Stimulated activated CD8-positive, alpha-beta memory T cell treated with anti-CD3 and anti-CD28 coated beads, Interleukin-2, amount 100 ng/mL, for 48 hours (primary cell): ENCODE data around the gene TRAIP.
"Not testable (repeated sequence)": the region's sequence is repeated elsewhere in the genome, so short reads cannot be mapped to it uniquely, and the experiment has no call there.

Experiments
- DNase-seq, 2 donors: peaks; one replicate each; pipeline ENCODE4 v3.0.0-alpha.2; 2020; ENCODE audit warnings: low read depth in 2 of 2

TRAIP gene

GRCh38 chr3:49792371-49793150, 63.8 kb downstream of the TRAIP start:
- no peak for DNase-seq

DNA sequence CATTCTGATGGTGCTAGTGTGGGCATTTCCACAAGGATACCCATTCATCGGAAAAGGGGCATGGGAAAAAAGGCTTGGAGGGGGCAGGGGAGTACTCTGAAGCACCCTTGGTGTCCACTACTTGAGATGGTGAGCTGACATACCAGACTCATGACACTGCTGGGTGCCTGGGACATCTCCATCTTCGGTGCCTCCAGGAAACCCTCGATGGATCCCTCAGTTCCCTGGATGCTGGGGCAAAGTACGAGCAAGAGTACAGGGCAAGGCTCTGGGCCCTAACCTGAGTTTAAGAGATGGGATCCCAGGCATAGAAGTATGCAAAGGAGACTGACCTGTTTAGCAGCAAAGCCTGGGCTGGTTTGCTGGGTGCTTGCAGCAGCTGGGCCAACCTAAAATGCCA, 64.8 kb downstream of the TRAIP start:
- DNase-seq = no peak

DNA sequence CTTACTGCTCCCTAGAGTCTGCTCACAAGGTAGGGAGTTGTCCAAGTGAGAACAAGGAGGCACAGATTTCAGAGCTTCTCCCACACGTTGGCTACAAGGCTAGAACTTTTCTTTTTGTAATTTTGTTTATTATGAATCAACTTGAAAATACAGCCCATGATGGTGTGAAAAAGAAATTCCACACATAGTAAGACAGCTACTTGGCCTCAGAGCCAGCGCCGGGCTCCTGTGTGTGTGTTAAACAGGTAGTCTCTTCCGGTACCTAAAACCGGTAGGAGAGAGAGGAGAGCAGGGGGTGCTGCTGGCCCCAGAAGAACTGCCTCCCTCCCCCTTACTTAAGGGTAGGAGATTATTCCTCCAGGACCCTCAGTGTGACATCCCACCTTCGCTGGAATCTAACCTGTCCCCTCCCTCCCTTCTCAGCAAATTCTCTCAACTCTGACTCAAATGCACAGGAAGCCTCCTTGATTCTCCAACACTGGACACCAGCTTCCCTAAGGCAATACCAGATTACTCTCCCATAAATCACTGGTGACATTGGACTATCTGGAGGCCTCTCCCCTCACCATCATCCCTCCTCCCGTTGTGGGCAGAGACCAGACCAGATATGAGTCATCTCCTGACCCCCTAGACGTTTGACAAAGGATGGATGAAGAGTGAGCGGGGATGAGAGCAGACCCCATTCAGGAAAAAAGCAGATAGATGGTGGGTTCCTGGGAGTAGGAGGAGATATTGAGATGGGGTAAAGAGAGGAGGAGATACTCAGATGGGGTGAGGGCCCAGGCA, 65.5 kb downstream of the TRAIP start:
- DNase-seq = no peak

DNA sequence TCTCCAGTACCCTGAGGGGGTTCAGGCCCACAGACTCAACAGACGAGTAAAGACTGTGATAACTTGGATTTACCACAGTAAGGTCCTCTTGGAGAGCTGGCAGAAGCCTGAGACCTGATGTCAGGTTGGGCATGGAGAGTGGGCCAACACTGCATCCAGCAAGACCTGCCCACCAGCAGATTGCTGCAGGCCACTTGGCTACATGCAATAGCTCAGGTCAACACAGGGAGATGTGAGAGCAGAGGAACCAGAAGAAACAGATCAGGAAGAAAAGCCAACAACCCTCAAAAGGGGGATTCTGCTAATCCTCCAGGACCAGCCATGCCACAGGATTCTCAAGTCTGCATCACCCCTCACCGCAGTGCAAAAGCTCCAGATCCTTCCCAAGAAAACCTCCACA, 68.3 kb downstream of the TRAIP start:
- DNase-seq = no peak

GRCh38 chr3:49787536-49787935, 68.8 kb downstream of the TRAIP start:
- DNase-seq = no peak

- no peak for DNase-seq
Observed at GRCh38 chr3:49787182-49787464, 69.2 kb downstream of the TRAIP start.

DNA sequence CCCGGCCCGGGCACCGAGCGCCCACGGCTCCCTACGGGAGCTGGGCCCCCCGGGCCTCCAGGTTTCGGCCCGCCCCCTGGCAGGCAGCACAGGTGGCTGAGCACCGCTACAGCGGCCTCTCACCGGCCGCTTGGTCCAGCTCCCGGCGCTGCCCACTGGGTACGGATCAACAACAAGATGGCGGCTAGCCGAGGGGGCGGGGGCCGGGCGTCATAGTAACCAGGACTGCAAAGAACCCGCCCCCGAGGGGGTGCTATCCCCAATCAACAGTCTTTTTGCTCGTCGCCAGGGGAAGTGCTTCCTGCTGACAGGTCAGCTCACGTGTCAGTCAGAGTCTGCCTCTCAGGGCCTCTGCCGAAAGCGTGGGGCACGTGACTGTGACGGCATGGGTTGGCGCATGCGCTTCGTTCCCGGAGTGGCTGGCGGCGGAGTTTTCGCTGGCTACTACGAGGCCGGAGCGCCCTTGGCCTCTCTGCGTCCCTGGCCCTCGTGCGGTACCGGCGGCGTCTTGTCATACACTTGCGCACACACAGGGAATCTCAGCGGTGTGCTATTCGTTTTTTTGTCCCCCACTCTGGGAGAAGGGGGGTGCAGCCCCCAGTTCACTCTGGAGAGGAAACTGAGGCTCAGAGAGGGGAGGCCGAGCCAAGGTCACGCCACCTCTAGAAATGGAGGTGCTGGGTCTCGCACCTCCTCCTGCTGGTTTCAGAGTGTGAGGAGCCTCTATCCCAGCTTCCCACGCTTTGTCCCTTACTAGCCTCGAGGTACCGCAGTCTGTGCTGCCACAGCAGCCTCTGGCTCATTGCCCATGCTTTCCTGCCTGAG, 69.8 kb downstream of the TRAIP start, which contains the start of gene IP6K1:
TSS of gene IP6K1 (minus strand) at position 186 of the 825 bp plus-strand sequence. CDS start 38,502 bp downstream, outside the sequence.
- peak; percentile 99 for DNase-seq

DNA sequence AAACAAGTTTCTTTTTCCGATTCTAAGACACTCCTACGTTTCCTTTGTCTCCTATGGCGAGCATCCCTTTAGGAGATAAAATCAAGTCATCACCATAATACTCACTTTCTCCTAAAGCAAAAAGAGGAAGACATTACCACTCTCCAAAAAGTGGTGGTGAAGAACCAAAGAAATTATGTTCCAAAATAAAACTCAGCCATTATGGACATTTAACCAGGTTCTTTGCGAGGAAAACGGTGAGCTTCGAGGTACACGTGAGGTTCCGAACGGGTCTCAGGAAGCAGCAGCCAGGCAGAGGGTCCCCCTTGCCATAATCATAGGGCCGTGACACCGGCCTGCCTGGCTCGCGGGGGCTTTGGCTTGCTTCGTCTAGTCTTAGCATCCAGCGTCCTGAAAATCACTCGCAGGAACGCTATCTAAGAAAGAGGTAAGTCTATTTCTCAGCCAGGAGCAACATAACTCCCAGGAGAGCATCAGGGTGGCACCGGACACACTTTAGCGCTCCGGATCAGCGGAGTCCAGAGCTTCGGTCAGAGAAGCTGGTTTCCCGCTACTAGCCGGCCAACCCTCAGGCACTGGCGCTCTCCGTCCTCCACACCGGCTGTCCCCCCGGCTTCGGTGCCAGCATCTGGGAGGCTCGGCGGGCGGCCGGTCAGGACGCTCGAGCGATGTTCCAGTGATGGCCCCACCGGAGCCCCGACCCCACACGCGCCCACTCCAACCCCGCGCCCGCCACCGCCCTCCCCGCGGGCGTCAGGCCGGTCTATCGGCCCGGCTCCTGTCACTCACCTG, 70.6 kb downstream of the TRAIP start:
- no peak for DNase-seq

DNA sequence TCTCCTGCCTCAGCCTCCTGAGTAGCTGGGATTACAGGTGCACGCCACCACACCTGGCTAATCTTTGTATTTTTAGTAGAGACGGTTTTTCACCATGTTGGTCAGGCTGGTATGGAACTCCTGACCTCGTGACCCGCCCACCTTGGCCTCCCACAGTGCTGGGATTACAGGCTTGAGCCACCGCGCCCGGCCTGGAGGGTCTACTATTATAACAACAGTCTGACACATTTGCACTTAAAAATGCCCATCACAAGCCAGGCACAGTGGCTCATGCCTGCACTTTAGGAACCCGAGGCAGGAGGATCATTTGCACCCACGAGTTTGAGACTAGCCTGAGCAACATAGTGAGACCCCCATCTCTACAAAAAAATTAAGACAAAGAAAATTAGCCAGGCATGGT, 74.1 kb downstream of the TRAIP start:
- not testable (repeated sequence) for DNase-seq

DNA sequence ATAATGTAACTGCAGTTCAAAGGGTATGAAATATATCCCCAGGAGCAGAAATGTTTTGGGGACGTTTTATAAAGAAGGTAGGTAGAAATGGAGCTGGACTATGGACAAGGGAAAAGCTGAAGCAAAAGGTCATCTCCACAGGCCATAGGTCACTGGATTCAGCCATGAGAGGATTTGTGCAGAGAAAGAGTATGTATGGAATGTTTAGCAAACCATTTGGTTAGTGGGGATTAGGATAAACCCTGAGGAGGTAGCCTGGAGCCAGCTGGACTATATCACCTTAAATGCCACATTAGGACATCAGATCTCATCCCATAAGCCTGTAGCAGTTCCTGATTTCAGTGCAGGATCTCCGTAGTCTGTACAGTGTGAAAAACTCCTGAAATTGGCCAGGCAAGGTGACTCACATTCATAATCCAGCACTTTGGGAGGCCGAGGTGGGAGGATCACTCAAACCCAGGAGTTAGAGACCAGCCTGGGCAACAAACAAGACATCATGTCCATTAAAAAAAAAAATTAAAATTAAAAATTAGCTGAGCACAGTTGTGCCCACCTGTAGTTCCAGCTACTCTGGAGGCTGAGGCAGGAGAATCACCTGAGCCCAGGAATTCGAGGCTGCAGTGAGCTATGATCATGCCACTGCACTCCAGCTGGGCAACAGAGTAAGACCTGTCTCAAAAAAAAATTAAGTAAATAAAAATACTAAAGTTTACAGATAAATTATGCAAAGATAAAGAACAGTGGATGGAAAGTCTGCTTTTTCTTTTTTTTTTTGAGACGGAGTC, 74.8 kb downstream of the TRAIP start:
- no peak for DNase-seq

- not testable (repeated sequence) for DNase-seq
Observed at GRCh38 chr3:49780975-49781365, 75.4 kb downstream of the TRAIP start.

GRCh38 chr3:49780080-49780974, 76.0 kb downstream of the TRAIP start:
- no peak for DNase-seq

GRCh38 chr3:49779358-49780079, 76.8 kb downstream of the TRAIP start:
- no peak for DNase-seq
